Transverse colon (tissue), 4 donors: ENCODE data around the gene UCHL3. TPM values are rescaled to one million over a fixed set of nuclear protein-coding genes. Genes with fewer than 3 reads are reported as not detected.

Source experiments
- DNase-seq: peaks from one replicate; pipeline ENCODE4 v3.0.0-alpha.2; 2019
- H3K27ac ChIP-seq, 4 donors: fragments of 200-600 bp; sonication (generic); 2 replicates each; pipeline ENCODE4 v1.5.1; 2016 to 2018; ENCODE audit warnings: inconsistent platforms in 4 of 4
- H3K27me3 ChIP-seq: fragments of 200-600 bp; sonication (generic); 2 replicates; pipeline ENCODE4 v1.5.1; 2017; ENCODE audit warnings: inconsistent platforms
- H3K36me3 ChIP-seq, 4 donors: fragments of 200-600 bp; sonication (generic); 2 replicates each; pipeline ENCODE4 v1.5.1; 2017 to 2019; ENCODE audit warnings: inconsistent platforms in 4 of 4
- H3K4me1 ChIP-seq, 4 donors: fragments of 200-600 bp; sonication (generic); 2 replicates each; pipeline ENCODE4 v1.5.1; 2017 to 2020; ENCODE audit warnings: inconsistent platforms in 4 of 4
- H3K4me3 ChIP-seq, 4 donors: fragments of 200-600 bp; sonication (generic); 1 replicate in 1 of 4; 2 replicates in 3 of 4; pipeline versions ENCODE4 v1.5.1 to v1.6.1; 2017 to 2019; ENCODE audit warnings: inconsistent platforms in 4 of 4
- H3K9me3 ChIP-seq, 2 donors: fragments of 200-600 bp; sonication (generic); 2 replicates each; pipeline ENCODE4 v1.5.1; 2017 to 2019; ENCODE audit warnings: inconsistent platforms in 2 of 2
- CTCF ChIP-seq, 5 experiments: fragments of 200-600 bp in 3 of 5; fragments of 450-650 bp in 2 of 5; sonication (generic) in 3 of 5; IDR thresholded peaks; 1 replicate in 2 of 5; 2 replicates in 3 of 5; pipeline ENCODE4 v1.5.1; 2016 to 2017; ENCODE audit warnings: antibody characterized with exemption in 5 of 5, inconsistent platforms in 3 of 5, mild to moderate bottlenecking in 2 of 5, moderate library complexity in 1 of 5
- EP300 ChIP-seq: sonication (generic); formaldehyde crosslinking; IDR thresholded peaks from one replicate; pipeline ENCODE4 v1.6.1; 2017; ENCODE audit warnings: antibody characterized with exemption, low read depth
- POLR2A ChIP-seq: fragments of 450-650 bp; IDR thresholded peaks from one replicate; pipeline ENCODE4 v1.6.1; 2016; ENCODE audit warnings: antibody characterized with exemption, mild to moderate bottlenecking, moderate library complexity
- POLR2AphosphoS5 ChIP-seq, 3 donors: sonication (generic); formaldehyde crosslinking; IDR thresholded peaks; one replicate each; pipeline ENCODE4 v1.6.1; 2016; ENCODE audit warnings: antibody characterized with exemption in 3 of 3
- WGBS, 2 donors: methylation state at CpG; one replicate each; pipeline ENCODE4 v1.1.5; 2018; ENCODE audit warnings: low coverage in 1 of 2; 5-methylcytosine and 5-hydroxymethylcytosine counted together
- in situ Hi-C, 4 donors: fragments of 200-750 bp; cut with MboI; loops; one replicate each; pipeline versions ENCODE4 v1.15.0 to v1.15.1; 2017; ENCODE audit warnings: low sequenced_read_pairs in 3 of 4, low pct_ligation_motif_present in 1 of 4, low pct_unique_long_range_greater_than_20kb in 1 of 4
- intact Hi-C: fragments of 100-400 bp; cut with DNase I; formaldehyde crosslinking; loops from one replicate; pipeline ENCODE4 v1.15.1; 2023; ENCODE audit warnings: low total_unique reads
- total RNA-seq, 4 donors: library from RNA; depleted of rRNA; stranded (reverse); fragments of >200 nt; gene quantifications; one replicate each; pipeline ENCODE4 v1.1.0, GENCODE V29; 2016

The UCHL3 gene
- total RNA-seq, 4 donors from 2014 or later: 3.4 to 55.9 (median 19.3) TPM

- intact Hi-C loops (no loop called here), in situ Hi-C loops (no loop called here)
- TF ChIP-seq EP300: no peak
- TF ChIP-seq CTCF (IDR thresholded peaks at IDR 0.05): no peak
- no peak for TF ChIP-seq POLR2AphosphoS5 (IDR thresholded peaks at IDR 0.05)
- no peak for TF ChIP-seq POLR2A
- Histone ChIP-seq H3K4me1 (no peaks in the 10 kb centered on the region), H3K36me3 (no peaks in the 10 kb centered on the region), H3K4me3 (no peak overlapping the region), H3K27me3 (no peaks in the 10 kb centered on the region), H3K9me3 (no peaks in the 10 kb centered on the region), H3K27ac (no peak overlapping the region)
- no peak for DNase-seq
- WGBS, 2 donors: 96% methylated on average over 5 of the region's 6 CpGs; no CpG with 5 or more reads in 1 of the 2 donors
Observed at GRCh38 chr13:75508002-75508548, 41.5 kb upstream of the UCHL3 start.

GRCh38 chr13:75511051-75511625 is 38.5 kb upstream of the UCHL3 start:
- in situ Hi-C loops (no loop called here), intact Hi-C loops (no loop called here)
- Histone ChIP-seq H3K27ac (no peak overlapping the region), H3K36me3 (no peaks in the 10 kb centered on the region), H3K9me3 (no peaks in the 10 kb centered on the region), H3K4me3 (no peak overlapping the region), H3K4me1 (no peaks in the 10 kb centered on the region), H3K27me3 (no peaks in the 10 kb centered on the region)
- no peak for TF ChIP-seq POLR2A
- no peak for TF ChIP-seq CTCF (IDR thresholded peaks at IDR 0.05)
- no peak for TF ChIP-seq POLR2AphosphoS5 (IDR thresholded peaks at IDR 0.05)
- no peak for TF ChIP-seq EP300
- no peak for DNase-seq
- WGBS, 2 donors: 88 to 95% methylated on average over 3 of the region's 3 CpGs

- WGBS, 2 donors: 55 to 74% methylated on average over 3 of the region's 3 CpGs
- DNase-seq: no peak
- TF ChIP-seq EP300 (no peak), POLR2A (no peak), CTCF (IDR thresholded peaks at IDR 0.05) (no peak), POLR2AphosphoS5 (IDR thresholded peaks at IDR 0.05) (no peak)
- no peak overlapping the region for H3K27ac ChIP-seq
- in situ Hi-C loops: no loop called here
- no peaks in the 10 kb centered on the region for H3K4me1 ChIP-seq
- H3K4me3 ChIP-seq: no peak overlapping the region
- H3K36me3 ChIP-seq: no peaks in the 10 kb centered on the region
- intact Hi-C loops: no loop called here
- no peaks in the 10 kb centered on the region for H3K27me3 ChIP-seq
- H3K9me3 ChIP-seq: no peaks in the 10 kb centered on the region
Observed at GRCh38 chr13:75512253-75512652, 37.3 kb upstream of the UCHL3 start.

GRCh38 chr13:75513271-75513670 is 36.3 kb upstream of the UCHL3 start:
- no peaks in the 10 kb centered on the region for H3K9me3 ChIP-seq
- no peak overlapping the region for H3K4me3 ChIP-seq
- in situ Hi-C loops: no loop called here
- no peak for TF ChIP-seq CTCF (IDR thresholded peaks at IDR 0.05)
- no peak for TF ChIP-seq EP300
- no peak for TF ChIP-seq POLR2AphosphoS5 (IDR thresholded peaks at IDR 0.05)
- TF ChIP-seq POLR2A: no peak
- H3K36me3 ChIP-seq: no peaks in the 10 kb centered on the region
- no peak for DNase-seq
- WGBS, 2 donors: 88 to 89% methylated on average over 5 of the region's 5 CpGs
- H3K27ac ChIP-seq: no peak overlapping the region
- H3K4me1 ChIP-seq: no peaks in the 10 kb centered on the region
- H3K27me3 ChIP-seq: no peaks in the 10 kb centered on the region
- intact Hi-C loops: no loop called here
